ENCODE measurements around the gene OSGIN1.

OSGIN1 gene

GRCh38 chr16:83981799-83982198 lies 28.8 kb downstream of the OSGIN1 start:
- CTCF ChIA-PET: interaction anchor here (1.0 kb wide), 1 partner anchor 55 kb away, joined by 3 read pairs; no protein-coding TSS in a partner anchor

GRCh38 chr16:83983491-83983890 lies 30.5 kb downstream of the OSGIN1 start:
- TF ChIP-seq CTCF (IDR thresholded peaks at IDR 0.05; ENCODE audit: control extremely low read depth, extremely low read depth, low read depth, missing control alignments): no peak
- DNase-seq (ENCODE audit: extremely low spot score): no peak
- POLR2A ChIA-PET: no interaction called here
- CTCF ChIA-PET: interaction anchor here (1.0 kb wide), 1 partner anchor 83 kb away, joined by 3 read pairs; no protein-coding TSS in a partner anchor

More at GRCh38 chr16:83981799-83982198, 28.8 kb downstream of the OSGIN1 start:
- POLR2A ChIA-PET: no interaction called here
- no peak for TF ChIP-seq CTCF (IDR thresholded peaks at IDR 0.05; ENCODE audit: control extremely low read depth, extremely low read depth, low read depth, missing control alignments)
- no peak for DNase-seq (ENCODE audit: extremely low spot score)

GRCh38 chr16:83989300-83989699 lies 36.3 kb downstream of the OSGIN1 start:
- no peak for DNase-seq (ENCODE audit: extremely low spot score)
- CTCF ChIA-PET: no interaction called here
- POLR2A ChIA-PET: no interaction called here
- no peak for TF ChIP-seq CTCF (IDR thresholded peaks at IDR 0.05; ENCODE audit: control extremely low read depth, extremely low read depth, low read depth, missing control alignments)

GRCh38 chr16:83990492-83990891 lies 37.5 kb downstream of the OSGIN1 start:
- CTCF ChIA-PET: no interaction called here
- POLR2A ChIA-PET: no interaction called here
- TF ChIP-seq CTCF (IDR thresholded peaks at IDR 0.05; ENCODE audit: control extremely low read depth, extremely low read depth, low read depth, missing control alignments): no peak
- DNase-seq (ENCODE audit: extremely low spot score): no peak

- POLR2A ChIA-PET: no interaction called here
- CTCF ChIA-PET: interaction anchor here (1.1 kb wide), 1 partner anchor 194 kb away, joined by 4 read pairs; the partner anchor contains the start of gene TAF1C
- DNase-seq (ENCODE audit: extremely low spot score): no peak
- no peak for TF ChIP-seq CTCF (IDR thresholded peaks at IDR 0.05; ENCODE audit: control extremely low read depth, extremely low read depth, low read depth, missing control alignments)
Measured at GRCh38 chr16:83992624-83993023, 39.6 kb downstream of the OSGIN1 start.

GRCh38 chr16:83994087-83994486 lies 41.0 kb downstream of the OSGIN1 start:
- no peak for TF ChIP-seq CTCF (IDR thresholded peaks at IDR 0.05; ENCODE audit: control extremely low read depth, extremely low read depth, low read depth, missing control alignments)
- CTCF ChIA-PET: interaction anchor here (0.6 kb wide), 1 partner anchor 69 kb away, joined by 3 read pairs; no protein-coding TSS in a partner anchor
- POLR2A ChIA-PET: no interaction called here
- DNase-seq (ENCODE audit: extremely low spot score): no peak

Data from GM10248 (cell line).